GM12878 (cell line): ENCODE results near the gene RNPC3. TPM values are rescaled to one million over a fixed set of nuclear protein-coding genes. Genes with fewer than 3 reads are reported as not detected.

Experiments
- ATAC-seq: fragments of 200-7000 bp; cut with Tn5 transposase; 3 replicates; pipeline ENCODE4 v1.9.1; 2020; ENCODE audit warnings: mild to moderate bottlenecking, moderate library complexity
- BruUV-seq: library from RNA; stranded (reverse); fragments of 400-500 nt; replicated peaks from 2 replicates; lab custom pipeline; 2021; lab: Mats Ljungman, UMichigan
- CTCF ChIA-PET: fragments of 300-600 bp; sonication (Branson Sonifier 250); formaldehyde crosslinking; extraction: SDS; loops from one replicate; lab custom pipeline; 2021; ENCODE audit warnings: inconsistent platforms; lab: Yijun Ruan, JAX
- POLR2A ChIA-PET: fragments of 350-600 bp; formaldehyde crosslinking; extraction: SDS; loops from one replicate; lab custom pipeline; 2021; ENCODE audit warnings: inconsistent platforms; lab: Charles Lee
- RAD21 ChIA-PET: fragments of 300-600 bp; sonication (Branson Sonifier 250); formaldehyde crosslinking; loops from one replicate; lab custom pipeline; 2023; ENCODE audit warnings: antibody characterized with exemption; ENCODE audit not compliant: unreplicated experiment; lab: Charles Lee
- SMC1A ChIA-PET: fragments of 300-600 bp; sonication (Branson Sonifier 250); formaldehyde crosslinking; loops from one replicate; lab custom pipeline; 2023; ENCODE audit not compliant: unreplicated experiment, uncharacterized antibody; lab: Charles Lee
- DNase-seq: peaks from one replicate; pipeline ENCODE4 v3.0.0-alpha.2; 2011; ENCODE audit warnings: low read depth, low spot score
- FAIRE-seq: peaks from 3 replicates; lab custom pipeline; 2011; peaks lifted over from hg19 to GRCh38; lab: Jason Lieb, UNC
- H2AFZ ChIP-seq: 2 replicates; pipeline ENCODE4 v1.6.0; 2011; ENCODE audit warnings: low read depth, low read length, control low read depth; ENCODE audit not compliant: control insufficient read depth
- H3K27ac ChIP-seq: 2 replicates; pipeline ENCODE4 v1.5.1; 2011; ENCODE audit warnings: control low read depth; ENCODE audit not compliant: control insufficient read depth, insufficient read depth
- H3K27me3 ChIP-seq, 2 experiments: replicated peaks in 1 of 2; 2 replicates each; pipeline versions ENCODE4 v1.6.0 to v1.6.1; 2011; ENCODE audit warnings: low read length in 1 of 2; ENCODE audit not compliant: control insufficient read depth in 2 of 2, insufficient read depth in 2 of 2
- H3K36me3 ChIP-seq, 2 experiments: 2 replicates each; pipeline ENCODE4 v1.5.1; 2011; ENCODE audit warnings: low read length in 1 of 2; ENCODE audit not compliant: control insufficient read depth in 2 of 2, insufficient read depth in 2 of 2
- H3K4me1 ChIP-seq: 2 replicates; pipeline ENCODE4 v1.6.1; 2011; ENCODE audit warnings: mild to moderate bottlenecking, low read length, moderate library complexity, mixed read lengths; ENCODE audit not compliant: control insufficient read depth, insufficient read depth
- H3K4me2 ChIP-seq: 2 replicates; pipeline ENCODE4 v1.6.0; 2011; ENCODE audit warnings: control low read depth; ENCODE audit not compliant: control insufficient read depth, insufficient read depth
- H3K4me3 ChIP-seq: fragments of 200-600 bp; sonication (generic); 2 replicates; pipeline ENCODE4 v1.5.1; 2016
- H3K79me2 ChIP-seq: 2 replicates; pipeline ENCODE4 v1.6.0; 2011; ENCODE audit warnings: low read length; ENCODE audit not compliant: control insufficient read depth, insufficient read depth
- H3K9ac ChIP-seq: 2 replicates; pipeline ENCODE4 v1.8.0; 2011; ENCODE audit warnings: low read length, control low read depth, mixed read lengths; ENCODE audit not compliant: control insufficient read depth, insufficient read depth
- H3K9me3 ChIP-seq: replicated peaks from 3 replicates; pipeline ENCODE4 v1.5.1; 2011; ENCODE audit warnings: mild to moderate bottlenecking, low read length; ENCODE audit not compliant: control insufficient read depth, insufficient read depth
- H4K20me1 ChIP-seq: 2 replicates; pipeline ENCODE4 v1.6.0; 2011; ENCODE audit not compliant: control insufficient read depth, insufficient read depth
- CEBPB ChIP-seq, 2 experiments: fragments of 150-350 bp in 1 of 2; IDR thresholded peaks; 2 replicates each; pipeline ENCODE4 v1.6.1; 2012 to 2014; ENCODE audit warnings: low read depth in 2 of 2, low read length in 2 of 2, borderline replicate concordance in 1 of 2, inconsistent platforms in 1 of 2
- FOS ChIP-seq: IDR thresholded peaks from 3 replicates; pipeline ENCODE4 v1.6.1; 2011; ENCODE audit warnings: borderline replicate concordance; ENCODE audit not compliant: insufficient read length; ENCODE audit errors: extremely low read depth
- WGBS: methylation state at CpG from one replicate; pipeline ENCODE4 v1.1.6; 2016; ENCODE audit warnings: low lambda C conversion rate; ENCODE audit not compliant: insufficient replicate concordance, insufficient coverage; ENCODE audit errors: missing lambda C conversion rate; 5-methylcytosine and 5-hydroxymethylcytosine counted together
- in situ Hi-C: fragments of 300-500 bp; cut with MboI; formaldehyde crosslinking; loops from 9 replicates; pipeline ENCODE4 v1.14.3; 2018; ENCODE audit warnings: mixed read lengths
- intact Hi-C: fragments of 100-400 bp; cut with micrococcal nuclease; formaldehyde crosslinking; loops from one replicate; pipeline ENCODE4 v1.14.2; 2022; ENCODE audit not compliant: unreplicated experiment
- polyA plus RNA-seq, 11 experiments: library from polyadenylated mRNA; depleted of rRNA in 4 of 11; unstranded in 6 of 11; stranded (reverse) in 5 of 11; fragments of >200 nt; fragmentation: Nextera tagmentation in 4 of 11; fragmentation: Illumina TruSeq in 1 of 11; extraction: Ambion mirVana in 4 of 11; extraction: Trizol in 1 of 11; gene quantifications; 1 replicate in 1 of 11; 2 replicates in 10 of 11; pipeline versions ENCODE4 v1.2.1 to v1.2.3, GENCODE V29; 2011 to 2016; ENCODE audit warnings: inconsistent platforms in 2 of 11, missing spikeins in 2 of 11, low read depth in 1 of 11
- total RNA-seq, 4 experiments: library from RNA; depleted of rRNA in 3 of 4; stranded (reverse); fragments of >200 nt in 3 of 4; fragmentation: Illumina TruSeq in 1 of 4; extraction: Trizol in 1 of 4; gene quantifications; 2 replicates each; pipeline versions ENCODE4 v1.2.1 to v1.2.3, GENCODE V29; 2013 to 2021
- TF ChIP-seq, protein P1 (sequence below): IDR thresholded peaks from 2 replicates; pipeline ENCODE4 v1.6.1; 2012; ENCODE audit warnings: low read depth, low read length, improper control_type of control experiment
- TF ChIP-seq, protein P2 (sequence below): fragments of 450-650 bp; IDR thresholded peaks from 2 replicates; pipeline ENCODE4 v1.6.1; 2017; ENCODE audit warnings: borderline replicate concordance
- TF ChIP-seq, protein P3 (sequence below): fragments of 450-650 bp; formaldehyde crosslinking; IDR thresholded peaks from 2 replicates; pipeline ENCODE4 v1.5.0; 2022; ENCODE audit warnings: mild to moderate bottlenecking, missing genetic modification characterization
- TF ChIP-seq, protein P4 (sequence below): fragments of 450-650 bp; IDR thresholded peaks from 2 replicates; pipeline ENCODE4 v1.6.1; 2017; ENCODE audit warnings: mild to moderate bottlenecking, low read depth, inconsistent platforms; ENCODE audit not compliant: poor library complexity, severe bottlenecking
- TF ChIP-seq, protein P5 (sequence below): IDR thresholded peaks from 2 replicates; pipeline ENCODE4 v1.6.1; 2011; ENCODE audit warnings: low read depth, low read length, improper control_type of control experiment, borderline replicate concordance

RNPC3 gene
- total and polyA plus RNA-seq, 10 of the 15 experiments (the other 5 are each of a cell fraction or from before 2014, with no cell fraction given): 11.4 to 53.7 (median 22.7) TPM

DNA sequence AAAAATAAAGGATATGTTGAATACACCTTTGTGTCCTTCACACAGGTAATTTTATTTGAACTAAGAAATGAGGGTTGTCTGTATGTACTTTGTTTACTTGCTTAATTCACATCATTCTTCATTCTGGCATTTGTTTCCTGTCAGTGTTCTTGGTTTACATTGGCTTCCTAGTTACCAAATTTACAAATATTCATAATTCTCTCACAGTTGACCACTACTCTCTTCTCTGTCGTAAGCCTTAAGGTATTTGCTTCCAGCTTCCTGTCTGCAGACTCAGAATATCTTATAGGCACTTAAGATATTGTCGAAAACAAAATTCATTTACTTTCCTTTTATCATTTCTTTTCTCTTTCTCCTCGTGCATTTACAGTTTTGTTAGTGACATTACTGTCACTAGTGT is 15.9 kb downstream of the RNPC3 start:
- H3K36me3 ChIP-seq: peaks cover 2 to 36% of the 10 kb centered on the region in 2 experiments
- SMC1A ChIA-PET: interaction anchor here (1.4 to 2.4 kb wide), 2 partner anchors 14 to 15 kb away, joined by 4 to 6 read pairs; partner anchors contain the start of gene RNPC3
- no peak overlapping the region for H3K4me2 ChIP-seq
- in situ Hi-C loops: no loop called here
- no peak overlapping the region for H3K4me3 ChIP-seq
- RAD21 ChIA-PET: no interaction called here
- intact Hi-C loops: no loop called here
- DNase-seq: no peak
- no peaks in the 10 kb centered on the region for H3K79me2 ChIP-seq
- no TSS peak for BruUV-seq
- 94% methylated on average over 3 of the region's 3 CpGs for WGBS
- no peak for FAIRE-seq
- H3K9ac ChIP-seq: no peak overlapping the region
- no peaks in the 10 kb centered on the region for H4K20me1 ChIP-seq
- H3K9me3 ChIP-seq: no peaks in the 10 kb centered on the region
- CTCF ChIA-PET: no interaction called here
- no peak overlapping the region for H3K27ac ChIP-seq
- POLR2A ChIA-PET: interaction anchor here (1.1 kb wide), 1 partner anchor 15 kb away, joined by 4 read pairs; the partner anchor contains the start of gene RNPC3
- H2AFZ ChIP-seq: no peak overlapping the region
- H3K27me3 ChIP-seq: no peaks in the 10 kb centered on the region
- no peaks in the 10 kb centered on the region for H3K4me1 ChIP-seq
- TF ChIP-seq, protein P1, sequence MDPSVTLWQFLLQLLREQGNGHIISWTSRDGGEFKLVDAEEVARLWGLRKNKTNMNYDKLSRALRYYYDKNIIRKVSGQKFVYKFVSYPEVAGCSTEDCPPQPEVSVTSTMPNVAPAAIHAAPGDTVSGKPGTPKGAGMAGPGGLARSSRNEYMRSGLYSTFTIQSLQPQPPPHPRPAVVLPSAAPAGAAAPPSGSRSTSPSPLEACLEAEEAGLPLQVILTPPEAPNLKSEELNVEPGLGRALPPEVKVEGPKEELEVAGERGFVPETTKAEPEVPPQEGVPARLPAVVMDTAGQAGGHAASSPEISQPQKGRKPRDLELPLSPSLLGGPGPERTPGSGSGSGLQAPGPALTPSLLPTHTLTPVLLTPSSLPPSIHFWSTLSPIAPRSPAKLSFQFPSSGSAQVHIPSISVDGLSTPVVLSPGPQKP: no peak
- TF ChIP-seq CEBPB (IDR thresholded peaks at IDR 0.05; ENCODE audit: borderline replicate concordance in 1 of 2, low read depth in 2 of 2, low read length in 2 of 2) (no peak), FOS (no peak)
- TF ChIP-seq, protein P2, sequence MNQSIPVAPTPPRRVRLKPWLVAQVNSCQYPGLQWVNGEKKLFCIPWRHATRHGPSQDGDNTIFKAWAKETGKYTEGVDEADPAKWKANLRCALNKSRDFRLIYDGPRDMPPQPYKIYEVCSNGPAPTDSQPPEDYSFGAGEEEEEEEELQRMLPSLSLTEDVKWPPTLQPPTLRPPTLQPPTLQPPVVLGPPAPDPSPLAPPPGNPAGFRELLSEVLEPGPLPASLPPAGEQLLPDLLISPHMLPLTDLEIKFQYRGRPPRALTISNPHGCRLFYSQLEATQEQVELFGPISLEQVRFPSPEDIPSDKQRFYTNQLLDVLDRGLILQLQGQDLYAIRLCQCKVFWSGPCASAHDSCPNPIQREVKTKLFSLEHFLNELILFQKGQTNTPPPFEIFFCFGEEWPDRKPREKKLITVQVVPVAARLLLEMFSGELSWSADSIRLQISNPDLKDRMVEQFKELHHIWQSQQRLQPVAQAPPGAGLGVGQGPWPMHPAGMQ: no peak
- TF ChIP-seq, protein P3, sequence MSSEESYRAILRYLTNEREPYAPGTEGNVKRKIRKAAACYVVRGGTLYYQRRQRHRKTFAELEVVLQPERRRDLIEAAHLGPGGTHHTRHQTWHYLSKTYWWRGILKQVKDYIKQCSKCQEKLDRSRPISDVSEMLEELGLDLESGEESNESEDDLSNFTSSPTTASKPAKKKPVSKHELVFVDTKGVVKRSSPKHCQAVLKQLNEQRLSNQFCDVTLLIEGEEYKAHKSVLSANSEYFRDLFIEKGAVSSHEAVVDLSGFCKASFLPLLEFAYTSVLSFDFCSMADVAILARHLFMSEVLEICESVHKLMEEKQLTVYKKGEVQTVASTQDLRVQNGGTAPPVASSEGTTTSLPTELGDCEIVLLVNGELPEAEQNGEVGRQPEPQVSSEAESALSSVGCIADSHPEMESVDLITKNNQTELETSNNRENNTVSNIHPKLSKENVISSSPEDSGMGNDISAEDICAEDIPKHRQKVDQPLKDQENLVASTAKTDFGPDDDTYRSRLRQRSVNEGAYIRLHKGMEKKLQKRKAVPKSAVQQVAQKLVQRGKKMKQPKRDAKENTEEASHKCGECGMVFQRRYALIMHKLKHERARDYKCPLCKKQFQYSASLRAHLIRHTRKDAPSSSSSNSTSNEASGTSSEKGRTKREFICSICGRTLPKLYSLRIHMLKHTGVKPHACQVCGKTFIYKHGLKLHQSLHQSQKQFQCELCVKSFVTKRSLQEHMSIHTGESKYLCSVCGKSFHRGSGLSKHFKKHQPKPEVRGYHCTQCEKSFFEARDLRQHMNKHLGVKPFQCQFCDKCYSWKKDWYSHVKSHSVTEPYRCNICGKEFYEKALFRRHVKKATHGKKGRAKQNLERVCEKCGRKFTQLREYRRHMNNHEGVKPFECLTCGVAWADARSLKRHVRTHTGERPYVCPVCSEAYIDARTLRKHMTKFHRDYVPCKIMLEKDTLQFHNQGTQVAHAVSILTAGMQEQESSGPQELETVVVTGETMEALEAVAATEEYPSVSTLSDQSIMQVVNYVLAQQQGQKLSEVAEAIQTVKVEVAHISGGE (CRISPR knock-in tag): no peak
- TF ChIP-seq, protein P4, sequence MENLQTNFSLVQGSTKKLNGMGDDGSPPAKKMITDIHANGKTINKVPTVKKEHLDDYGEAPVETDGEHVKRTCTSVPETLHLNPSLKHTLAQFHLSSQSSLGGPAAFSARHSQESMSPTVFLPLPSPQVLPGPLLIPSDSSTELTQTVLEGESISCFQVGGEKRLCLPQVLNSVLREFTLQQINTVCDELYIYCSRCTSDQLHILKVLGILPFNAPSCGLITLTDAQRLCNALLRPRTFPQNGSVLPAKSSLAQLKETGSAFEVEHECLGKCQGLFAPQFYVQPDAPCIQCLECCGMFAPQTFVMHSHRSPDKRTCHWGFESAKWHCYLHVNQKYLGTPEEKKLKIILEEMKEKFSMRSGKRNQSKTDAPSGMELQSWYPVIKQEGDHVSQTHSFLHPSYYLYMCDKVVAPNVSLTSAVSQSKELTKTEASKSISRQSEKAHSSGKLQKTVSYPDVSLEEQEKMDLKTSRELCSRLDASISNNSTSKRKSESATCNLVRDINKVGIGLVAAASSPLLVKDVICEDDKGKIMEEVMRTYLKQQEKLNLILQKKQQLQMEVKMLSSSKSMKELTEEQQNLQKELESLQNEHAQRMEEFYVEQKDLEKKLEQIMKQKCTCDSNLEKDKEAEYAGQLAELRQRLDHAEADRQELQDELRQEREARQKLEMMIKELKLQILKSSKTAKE: no peak
- TF ChIP-seq, protein P5, sequence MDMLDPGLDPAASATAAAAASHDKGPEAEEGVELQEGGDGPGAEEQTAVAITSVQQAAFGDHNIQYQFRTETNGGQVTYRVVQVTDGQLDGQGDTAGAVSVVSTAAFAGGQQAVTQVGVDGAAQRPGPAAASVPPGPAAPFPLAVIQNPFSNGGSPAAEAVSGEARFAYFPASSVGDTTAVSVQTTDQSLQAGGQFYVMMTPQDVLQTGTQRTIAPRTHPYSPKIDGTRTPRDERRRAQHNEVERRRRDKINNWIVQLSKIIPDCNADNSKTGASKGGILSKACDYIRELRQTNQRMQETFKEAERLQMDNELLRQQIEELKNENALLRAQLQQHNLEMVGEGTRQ: no peak
- no peak for ATAC-seq
